Measurements from ENCODE around the gene MT1X.

MT1X gene

GRCh38 chr16:56681939-56682702 lies at the start of gene MT1X:
Gene MT1X (plus strand): TSS chr16:56682470. CDS start chr16:56682541, 71 bp downstream.
- TF ChIP-seq CTCF (conservative IDR thresholded peaks at IDR 0.05; ENCODE audit: low read depth, low read length): no peak
- peak within 1 kb of the TSS; percentile 69 for H3K4me3 ChIP-seq (ENCODE audit: low read depth, low read length)
- peak; percentile 88 for DNase-seq (ENCODE audit: low read depth)

GRCh38 chr16:56632848-56633365 lies 49.4 kb upstream of the MT1X start:
- H3K4me3 ChIP-seq (ENCODE audit: low read depth, low read length): peak overlapping the region; percentile 53
- no peak for DNase-seq (ENCODE audit: low read depth)
- TF ChIP-seq CTCF (conservative IDR thresholded peaks at IDR 0.05; ENCODE audit: low read depth, low read length): no peak

GRCh38 chr16:56633535-56633934 lies 48.7 kb upstream of the MT1X start:
- no peak overlapping the region for H3K4me3 ChIP-seq (ENCODE audit: low read depth, low read length)
- DNase-seq (ENCODE audit: low read depth): no peak

GRCh38 chr16:56634715-56635440 lies 47.4 kb upstream of the MT1X start:
- no peak for TF ChIP-seq CTCF (conservative IDR thresholded peaks at IDR 0.05; ENCODE audit: low read depth, low read length)

More at GRCh38 chr16:56633535-56633934, 48.7 kb upstream of the MT1X start:
- no peak for TF ChIP-seq CTCF (conservative IDR thresholded peaks at IDR 0.05; ENCODE audit: low read depth, low read length)

GRCh38 chr16:56635441-56635967 lies 46.8 kb upstream of the MT1X start:
- H3K4me3 ChIP-seq (ENCODE audit: low read depth, low read length): peak overlapping the region; percentile 45
- no peak for TF ChIP-seq CTCF (conservative IDR thresholded peaks at IDR 0.05; ENCODE audit: low read depth, low read length)
- no peak for DNase-seq (ENCODE audit: low read depth)

More at GRCh38 chr16:56634715-56635440, 47.4 kb upstream of the MT1X start:
- no peak for DNase-seq (ENCODE audit: low read depth)
- peak overlapping the region; percentile 45 for H3K4me3 ChIP-seq (ENCODE audit: low read depth, low read length)

- no peak overlapping the region for H3K4me3 ChIP-seq (ENCODE audit: low read depth, low read length)
- no peak for TF ChIP-seq CTCF (conservative IDR thresholded peaks at IDR 0.05; ENCODE audit: low read depth, low read length)
- no peak for DNase-seq (ENCODE audit: low read depth)
These were observed 45.5 kb upstream of the MT1X start for GRCh38 chr16:56636616-56637413.
